Bronchial epithelial cell (primary cell): ENCODE measurements around the gene MARK2. TPM values are rescaled to one million over a fixed set of nuclear protein-coding genes. Genes with fewer than 3 reads are reported as not detected.

Source experiments
- DNase-seq: peaks from one replicate; pipeline ENCODE4 v3.0.0-alpha.2; 2010; ENCODE audit warnings: low read depth
- FAIRE-seq: peaks from 2 replicates; lab custom pipeline; 2011; peaks lifted over from hg19 to GRCh38; lab: Jason Lieb, UNC
- H3K27me3 ChIP-seq: 2 replicates; pipeline ENCODE4 v1.5.1; 2011; ENCODE audit warnings: low read length; ENCODE audit not compliant: control insufficient read depth, insufficient read depth
- H3K36me3 ChIP-seq: 2 replicates; pipeline ENCODE4 v1.5.1; 2011; ENCODE audit warnings: low read length; ENCODE audit not compliant: control insufficient read depth, insufficient read depth
- H3K4me3 ChIP-seq: 2 replicates; pipeline ENCODE4 v1.5.1; 2011; ENCODE audit warnings: mild to moderate bottlenecking, low read depth, low read length, control low read depth
- CTCF ChIP-seq: IDR thresholded peaks from 2 replicates; pipeline ENCODE4 v1.5.1; 2011; ENCODE audit warnings: mild to moderate bottlenecking, moderate library complexity, low read length, control low read depth, inconsistent platforms; ENCODE audit not compliant: insufficient read depth, severe bottlenecking
- total RNA-seq: library from RNA; depleted of rRNA; stranded (reverse); fragments of >200 nt; gene quantifications from 2 replicates; pipeline ENCODE4 v1.2.1, GENCODE V29; 2014

The MARK2 gene
- total RNA-seq, 1 donor from 2014 or later = 10.5 TPM

DNA sequence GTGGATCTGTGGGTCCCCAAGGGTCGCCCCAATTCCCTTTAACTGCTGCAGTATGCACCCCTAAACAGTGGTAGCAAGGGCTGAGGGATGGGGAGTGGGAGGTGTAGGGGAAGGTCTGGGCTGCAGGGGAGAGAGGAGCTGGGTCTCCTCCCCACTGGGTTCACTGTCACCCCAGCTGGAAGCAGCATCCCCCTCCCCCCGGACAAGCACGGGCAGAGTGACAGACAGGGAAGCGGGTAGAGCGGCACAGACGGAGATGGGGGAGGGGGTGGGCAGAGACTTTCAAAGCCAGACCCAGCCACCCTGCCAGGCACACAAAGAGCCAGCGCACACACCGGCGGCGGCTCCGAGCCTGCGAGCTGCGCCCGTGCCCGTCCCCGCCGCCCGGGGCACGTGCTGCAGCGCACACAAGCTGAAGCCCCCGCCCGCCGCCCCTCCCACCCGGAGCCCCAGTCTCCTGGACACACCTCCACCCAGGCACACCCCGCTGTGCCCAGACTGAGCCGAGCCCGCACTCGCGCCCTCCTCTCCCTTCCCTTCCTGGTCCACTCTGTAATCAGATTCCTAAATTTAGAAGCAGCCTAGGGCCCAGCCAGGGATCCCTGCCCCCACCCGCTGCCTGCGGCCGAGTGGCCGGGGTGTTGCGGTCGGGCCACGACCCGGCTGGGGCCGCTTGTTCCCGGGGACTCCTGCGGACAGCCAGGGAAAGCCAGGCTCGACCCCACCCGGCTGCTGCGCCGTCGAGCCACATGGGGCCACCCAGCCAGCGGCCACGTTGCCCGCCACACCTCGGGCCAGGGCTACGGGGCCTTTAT is 79.0 kb downstream of the MARK2 start:
- peak overlapping the region; percentile 46 for H3K4me3 ChIP-seq
- no peaks in the 10 kb centered on the region for H3K36me3 ChIP-seq
- H3K27me3 ChIP-seq = no peaks in the 10 kb centered on the region
- no peak for FAIRE-seq
- no peak for TF ChIP-seq CTCF
- DNase-seq = no peak

DNA sequence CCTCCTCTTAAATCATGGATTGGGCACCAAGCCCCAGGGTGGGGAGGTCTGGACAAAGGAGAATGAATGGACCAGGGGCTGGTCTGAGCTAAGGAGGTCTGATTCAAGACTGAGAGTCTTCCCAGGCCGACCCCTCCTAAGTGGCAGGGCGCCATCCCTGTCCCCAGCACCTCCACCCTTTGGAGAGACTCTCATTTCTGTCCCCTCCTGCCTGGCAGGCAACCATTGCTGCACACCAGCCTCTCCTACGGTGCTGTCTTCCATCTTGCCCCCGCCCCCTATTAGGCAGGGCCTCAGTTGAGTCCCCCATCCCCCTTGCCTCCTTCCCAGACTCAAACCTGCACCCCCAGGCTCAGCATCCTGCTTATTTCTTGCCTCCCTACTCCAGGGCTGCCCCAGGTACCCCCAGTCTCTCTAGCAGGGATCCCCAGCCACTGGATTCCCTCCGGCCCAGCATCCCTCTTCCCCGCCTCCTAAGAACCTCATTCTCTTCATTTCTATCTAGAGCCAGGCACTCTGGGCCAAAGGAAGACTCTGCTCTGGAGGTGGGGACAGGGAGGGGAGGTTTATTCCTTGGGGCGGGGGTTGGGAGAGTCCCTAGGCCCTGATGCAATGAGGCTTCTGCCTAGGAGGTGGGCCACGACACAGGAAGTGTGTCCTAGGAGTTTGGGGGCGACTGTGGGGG is 79.7 kb downstream of the MARK2 start:
- H3K27me3 ChIP-seq = no peaks in the 10 kb centered on the region
- DNase-seq (no peak), FAIRE-seq (no peak)
- no peak for TF ChIP-seq CTCF
- H3K4me3 ChIP-seq = no peak overlapping the region
- H3K36me3 ChIP-seq = no peaks in the 10 kb centered on the region

GRCh38 chr11:63919267-63920125 is 80.6 kb downstream of the MARK2 start:
- DNase-seq (no peak), FAIRE-seq (no peak)
- H3K36me3 ChIP-seq = no peaks in the 10 kb centered on the region
- TF ChIP-seq CTCF = no peak
- peak overlapping the region; percentile 21 for H3K4me3 ChIP-seq
- H3K27me3 ChIP-seq = no peaks in the 10 kb centered on the region

DNA sequence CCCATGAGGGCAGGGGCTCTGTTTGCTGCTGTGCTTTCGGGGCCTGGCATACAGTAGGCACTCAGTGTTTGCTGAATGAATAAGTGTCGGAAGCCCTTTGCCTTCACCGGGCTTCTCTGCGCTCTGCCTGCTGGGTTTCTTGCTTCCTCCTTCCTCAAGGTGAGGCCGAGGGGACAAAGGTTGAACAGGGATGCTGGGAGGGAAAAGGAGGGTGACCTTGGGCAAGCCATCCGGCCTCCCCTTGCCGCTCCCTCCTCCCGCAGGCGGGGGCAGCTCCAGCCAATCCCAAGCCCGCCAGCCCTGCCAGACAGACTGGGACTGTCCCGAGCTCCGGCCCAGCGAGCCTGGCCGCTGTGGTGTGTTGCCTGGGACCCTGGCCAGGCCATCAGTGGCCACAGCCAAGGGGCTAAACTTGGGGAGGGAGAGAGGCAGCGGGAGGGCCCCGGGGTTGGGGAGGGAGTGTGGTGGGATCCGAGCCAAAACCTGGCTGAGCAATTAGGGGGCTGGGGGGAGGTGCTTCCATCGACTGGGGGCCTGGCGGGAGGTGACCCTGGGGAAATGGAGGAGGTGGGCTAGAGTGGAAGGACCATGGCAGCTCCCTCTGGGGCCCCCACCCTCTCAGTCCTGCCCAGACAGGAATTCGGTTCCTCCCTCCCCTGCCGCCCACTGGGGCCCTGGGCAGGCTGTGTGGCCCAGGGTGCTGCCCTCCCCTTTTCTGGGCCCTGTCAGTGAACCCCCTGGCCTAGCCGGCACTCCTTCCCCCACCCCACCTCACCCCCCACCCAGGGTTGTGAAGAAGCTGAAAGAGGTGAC is 81.4 kb downstream of the MARK2 start:
- no peak for TF ChIP-seq CTCF
- H3K36me3 ChIP-seq = no peaks in the 10 kb centered on the region
- no peak for DNase-seq
- FAIRE-seq = no peak
- no peaks in the 10 kb centered on the region for H3K27me3 ChIP-seq
- no peak overlapping the region for H3K4me3 ChIP-seq

DNA sequence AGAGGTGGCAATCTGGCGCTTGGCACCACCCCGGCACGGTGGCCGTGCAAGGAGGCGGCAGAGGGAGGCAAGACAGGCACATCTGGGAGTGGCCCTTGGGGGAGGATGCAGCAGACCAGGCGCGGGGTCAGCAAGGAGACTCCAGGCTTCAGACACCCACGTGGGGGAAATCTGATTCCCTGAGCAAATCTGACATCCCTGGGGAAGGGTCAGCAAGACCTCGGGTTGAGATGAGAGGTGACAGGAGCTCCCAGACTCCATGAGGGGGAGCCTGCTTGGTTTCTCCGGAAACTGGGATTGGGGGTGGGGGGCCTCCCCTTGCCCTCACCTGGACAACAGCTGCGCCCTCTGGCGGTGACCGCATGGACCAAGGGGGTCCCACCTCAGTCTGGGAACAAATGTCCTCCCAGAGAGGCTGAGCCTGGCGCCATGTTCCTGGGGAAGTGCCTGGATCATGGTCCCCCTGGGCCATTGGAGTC is 82.1 kb downstream of the MARK2 start:
- FAIRE-seq (no peak), DNase-seq (no peak)
- Histone ChIP-seq H3K27me3 (no peaks in the 10 kb centered on the region), H3K36me3 (no peaks in the 10 kb centered on the region), H3K4me3 (no peak overlapping the region)
- TF ChIP-seq CTCF = peak; percentile 61
